Activated CD4-positive, alpha-beta T cell treated with anti-CD3 and anti-CD28 coated beads, Interleukin-2, amount 10 ng/mL, durations not matched to agents 24 days and 14 days (primary cell): Measurements from ENCODE around the gene FDXACB1. TPM values are rescaled to one million over a fixed set of nuclear protein-coding genes. Genes with fewer than 3 reads are reported as not detected.
A peak's percentile ranks its signal among the peaks of the same experiment; 100 is the strongest.

Source experiments
- DNase-seq: peaks from one replicate; pipeline ENCODE4 v3.0.0; 2022
- H3K27ac Mint-ChIP-seq: one replicate; pipeline ENCODE4 v1.8.0; 2022; ENCODE audit warnings: mild to moderate bottlenecking, mixed read lengths
- H3K27me3 Mint-ChIP-seq: one replicate; pipeline ENCODE4 v1.8.0; 2022; ENCODE audit warnings: mixed read lengths
- H3K36me3 Mint-ChIP-seq: one replicate; pipeline ENCODE4 v1.8.0; 2022; ENCODE audit warnings: low read depth, mild to moderate bottlenecking, mixed read lengths
- H3K4me1 Mint-ChIP-seq: one replicate; pipeline ENCODE4 v1.8.0; 2021; ENCODE audit warnings: mixed read lengths
- H3K4me3 Mint-ChIP-seq: one replicate; pipeline ENCODE4 v1.8.0; 2022; ENCODE audit warnings: mild to moderate bottlenecking, moderate library complexity, mixed read lengths
- H3K9me3 Mint-ChIP-seq: one replicate; pipeline ENCODE4 v1.8.0; 2021; ENCODE audit warnings: mixed read lengths
- intact Hi-C: fragments of 100-400 bp; cut with micrococcal nuclease; formaldehyde crosslinking; loops from one replicate; pipeline ENCODE4 v1.15.1; 2023
- total RNA-seq: library from RNA; stranded (reverse); gene quantifications from 2 replicates; pipeline ENCODE4 v1.2.3, GENCODE V29; 2022

Gene FDXACB1, protein sequence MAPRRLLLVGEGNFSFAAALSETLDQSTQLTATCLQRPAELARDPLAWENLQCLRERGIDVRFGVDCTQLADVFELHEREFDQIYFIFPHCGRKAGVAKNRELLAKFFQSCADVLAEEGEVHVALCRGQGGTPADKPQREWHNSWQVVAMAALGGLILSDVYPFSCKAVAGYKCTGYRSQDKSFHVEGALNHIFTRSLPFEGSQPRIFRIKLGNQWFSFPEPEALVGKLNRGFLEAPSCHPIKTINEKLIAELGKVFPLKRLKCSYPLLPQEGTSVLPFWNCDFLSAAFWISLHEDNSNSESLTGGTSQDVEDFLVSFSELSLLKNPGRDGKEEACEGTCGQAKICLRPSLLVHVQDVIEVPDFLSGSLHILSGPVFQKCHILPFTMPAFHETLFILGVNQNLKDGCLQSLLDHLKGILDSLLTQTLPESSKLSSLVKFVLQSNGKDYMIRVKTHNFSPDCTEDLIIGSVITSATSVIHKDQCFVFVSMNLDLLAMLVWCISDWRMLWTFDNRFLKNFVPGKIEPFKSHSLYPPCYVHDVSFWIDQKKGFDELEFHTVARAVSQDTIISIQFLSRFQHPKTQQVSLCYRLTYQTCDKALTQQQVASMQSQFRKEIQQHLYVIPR
- total RNA-seq, result 8.8 and 10.0 TPM in 2 replicates

DNA sequence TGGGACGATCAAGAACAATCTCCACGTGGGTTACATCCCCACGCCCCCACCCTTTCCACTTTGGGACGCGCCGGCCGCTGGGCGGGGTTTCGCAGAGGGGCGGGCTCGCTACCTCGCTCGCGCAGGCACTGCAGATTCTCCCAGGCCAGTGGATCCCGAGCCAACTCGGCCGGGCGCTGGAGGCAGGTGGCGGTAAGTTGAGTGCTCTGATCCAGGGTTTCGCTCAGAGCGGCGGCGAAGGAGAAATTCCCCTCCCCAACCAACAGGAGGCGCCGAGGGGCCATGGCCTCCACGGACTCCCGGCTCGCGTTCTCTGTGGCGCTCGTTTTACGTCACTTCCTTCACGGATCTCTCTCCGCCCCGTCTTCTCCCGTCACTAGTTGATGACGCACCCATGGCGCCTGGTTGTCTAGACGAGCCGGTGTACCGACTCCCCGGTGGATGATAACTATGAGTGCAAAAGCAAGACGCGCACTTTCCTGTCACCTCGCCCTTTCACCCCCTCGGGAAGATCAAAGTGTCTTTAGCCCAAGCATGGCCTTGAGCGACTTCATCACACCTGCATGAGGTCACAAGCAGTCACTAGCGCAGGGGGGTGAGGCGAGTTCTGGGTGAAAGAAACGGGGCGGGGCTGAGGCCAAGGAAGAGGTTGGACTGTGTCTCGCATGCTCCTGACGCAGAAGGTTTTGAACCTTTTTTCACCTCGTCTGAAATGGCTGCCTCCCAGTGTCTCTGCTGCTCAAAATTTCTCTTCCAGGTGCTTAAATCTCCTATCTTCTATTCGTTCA is at the start of gene FDXACB1, which contains the start of gene CFAP68:
TSS of gene FDXACB1 (minus strand) at position 317 of the 788 bp plus-strand sequence. CDS start at position 284, 33 bp downstream.
TSS of gene CFAP68 (plus strand) at position 693 of the 788 bp plus-strand sequence. CDS start at position 713, 20 bp downstream.
- no peaks in the 10 kb centered on the region for H3K9me3 Mint-ChIP-seq

DNA sequence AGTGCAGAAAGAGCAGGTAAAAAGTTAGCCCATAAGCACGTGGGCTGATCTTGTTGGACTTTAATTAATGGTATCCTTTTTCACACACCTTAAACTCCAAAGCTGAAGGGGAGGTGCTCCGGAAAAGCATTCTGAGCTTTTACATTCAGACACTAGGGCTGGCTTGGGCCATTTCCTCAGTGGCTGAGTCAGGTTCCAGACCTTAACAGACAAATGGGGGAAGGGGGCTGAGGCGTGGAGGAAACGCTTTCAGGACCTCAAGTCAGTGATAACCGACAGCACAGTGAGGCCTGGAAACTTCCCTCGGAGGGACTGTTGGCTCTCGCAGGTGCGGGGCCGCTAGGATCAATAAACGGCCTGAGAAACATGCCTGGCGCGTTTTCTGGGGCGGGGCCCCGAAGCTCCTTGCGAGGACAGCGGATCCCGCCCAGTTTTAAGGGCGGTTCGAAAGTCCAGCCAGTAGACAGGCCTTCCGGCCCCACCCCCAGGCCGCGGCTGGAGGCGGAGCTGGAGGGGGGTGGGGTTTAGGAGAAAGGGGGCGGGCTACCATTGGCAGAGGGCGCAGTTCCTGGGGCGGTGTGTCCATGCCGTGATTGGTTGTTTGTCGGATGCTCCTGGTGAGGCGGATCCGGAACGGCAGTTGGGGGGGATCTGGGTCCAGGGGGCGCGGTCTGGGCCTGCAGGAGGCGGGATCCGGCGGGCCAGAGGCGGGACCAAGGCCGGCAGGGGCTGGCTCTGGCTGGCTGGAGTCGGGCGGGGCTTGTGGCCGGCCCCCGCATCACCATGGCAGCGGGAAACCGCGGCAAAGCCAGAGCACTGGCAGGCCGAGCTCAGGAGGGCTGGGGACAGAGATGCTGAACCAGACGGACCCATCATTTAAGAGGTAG is 47.8 kb upstream of the FDXACB1 start:
- intact Hi-C loops, result loop anchor here (1.0 to 2.0 kb wide), 8 partner anchors 10 to 300 kb away; partner anchors contain the start of genes ALG9, CFAP68, DLAT and FDXACB1
- H3K36me3 Mint-ChIP-seq, result no peaks in the 10 kb centered on the region
- H3K27me3 Mint-ChIP-seq, result peaks cover 7% of the 10 kb centered on the region
- H3K4me1 Mint-ChIP-seq, result peaks cover 13% of the 10 kb centered on the region
- DNase-seq, result peak; percentile 99
- H3K9me3 Mint-ChIP-seq, result no peaks in the 10 kb centered on the region
- H3K4me3 Mint-ChIP-seq, result peak overlapping the region; percentile 91
- peak overlapping the region; percentile 89 for H3K27ac Mint-ChIP-seq

More for the DNA sequence above, at the start of gene FDXACB1, which contains the start of gene CFAP68:
- peak; percentile 98 for DNase-seq
- Mint-ChIP-seq H3K27me3 (no peaks in the 10 kb centered on the region), H3K27ac (peak within 1 kb of the TSS; percentile 99), H3K36me3 (peaks cover 11% of the 10 kb centered on the region), H3K4me3 (peak within 1 kb of the TSS; percentile 95), H3K4me1 (peaks cover 10% of the 10 kb centered on the region)
- intact Hi-C loops, result loop anchor here (1.0 to 10.0 kb wide), 10 partner anchors 8 to 502 kb away; partner anchors contain the start of genes ALG9, DLAT, NKAPD1 and PIH1D2

DNA sequence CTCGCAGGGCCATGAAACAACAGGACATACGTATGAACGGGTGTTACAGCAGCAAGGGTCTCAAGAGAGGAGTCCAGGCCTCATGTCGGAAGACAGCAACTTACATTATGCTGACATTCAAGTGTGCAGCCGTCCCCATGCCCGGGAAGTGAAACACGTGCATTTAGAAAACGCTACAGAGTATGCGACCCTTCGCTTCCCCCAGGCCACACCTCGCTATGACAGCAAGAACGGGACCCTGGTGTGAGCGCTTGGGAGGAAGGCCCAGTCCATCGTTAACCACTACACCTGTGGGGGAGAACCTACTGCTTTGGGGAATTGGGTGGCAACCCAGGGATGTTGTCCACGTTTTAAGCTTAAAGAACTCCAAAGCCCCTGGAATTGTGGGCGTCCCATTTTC is 47.0 kb upstream of the FDXACB1 start:
- no peaks in the 10 kb centered on the region for H3K36me3 Mint-ChIP-seq
- intact Hi-C loops, result loop anchor here (2.0 kb wide), 3 partner anchors 55 to 301 kb away; partner anchors contain the start of genes ALG9, NKAPD1, PIH1D2 and PTS
- no peak overlapping the region for H3K27ac Mint-ChIP-seq
- H3K27me3 Mint-ChIP-seq, result peaks cover 14% of the 10 kb centered on the region
- no peaks in the 10 kb centered on the region for H3K9me3 Mint-ChIP-seq
- no peak for DNase-seq
- H3K4me1 Mint-ChIP-seq, result peaks cover 13% of the 10 kb centered on the region
- H3K4me3 Mint-ChIP-seq, result peak overlapping the region; percentile 48

DNA sequence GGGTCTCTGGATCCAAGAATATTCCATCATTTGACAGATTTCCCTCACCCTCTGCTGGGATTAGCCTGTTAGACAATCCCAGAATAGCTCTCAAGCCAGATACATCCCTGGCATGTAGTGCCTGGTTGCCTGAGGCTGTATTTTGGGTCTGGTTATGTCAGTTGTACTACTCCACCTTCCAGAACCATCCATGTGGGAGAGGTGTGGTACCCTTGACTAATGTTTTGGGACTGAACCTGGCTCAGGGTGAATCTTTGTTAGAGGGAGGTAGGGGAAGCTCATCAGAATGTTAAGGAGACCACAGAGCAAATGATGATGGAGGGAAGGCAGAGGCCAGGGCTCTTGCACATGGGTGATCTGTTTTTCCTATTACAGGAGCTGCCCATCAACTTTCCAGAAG is 45.0 kb upstream of the FDXACB1 start:
- Mint-ChIP-seq H3K9me3 (no peaks in the 10 kb centered on the region), H3K4me3 (no peak overlapping the region), H3K36me3 (no peaks in the 10 kb centered on the region), H3K27me3 (peaks cover 17% of the 10 kb centered on the region), H3K27ac (no peak overlapping the region), H3K4me1 (peaks cover 13% of the 10 kb centered on the region)
- no peak for DNase-seq
- intact Hi-C loops, result no loop called here

DNA sequence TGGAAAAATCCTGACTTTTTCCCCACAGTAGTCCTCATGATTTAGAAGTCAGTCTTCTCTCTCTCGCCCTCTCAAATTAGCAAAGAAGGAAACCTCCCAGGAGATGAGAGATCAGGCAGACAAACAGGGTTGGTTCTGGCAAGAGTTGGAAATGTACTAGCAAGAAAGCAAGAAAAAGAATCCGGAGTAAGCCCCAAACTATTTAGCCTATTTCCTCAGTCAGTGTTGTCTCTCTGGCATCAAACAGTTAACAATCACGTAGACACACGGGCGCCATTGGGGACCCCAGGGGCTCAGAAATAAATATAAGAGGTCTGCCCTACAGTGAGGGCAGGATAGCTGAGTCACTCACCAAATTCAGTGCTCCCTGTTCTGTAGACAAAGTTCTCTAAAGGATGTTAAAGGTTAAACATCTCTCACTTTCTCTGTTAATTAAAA is 44.4 kb upstream of the FDXACB1 start:
- H3K27ac Mint-ChIP-seq, result no peak overlapping the region

DNA sequence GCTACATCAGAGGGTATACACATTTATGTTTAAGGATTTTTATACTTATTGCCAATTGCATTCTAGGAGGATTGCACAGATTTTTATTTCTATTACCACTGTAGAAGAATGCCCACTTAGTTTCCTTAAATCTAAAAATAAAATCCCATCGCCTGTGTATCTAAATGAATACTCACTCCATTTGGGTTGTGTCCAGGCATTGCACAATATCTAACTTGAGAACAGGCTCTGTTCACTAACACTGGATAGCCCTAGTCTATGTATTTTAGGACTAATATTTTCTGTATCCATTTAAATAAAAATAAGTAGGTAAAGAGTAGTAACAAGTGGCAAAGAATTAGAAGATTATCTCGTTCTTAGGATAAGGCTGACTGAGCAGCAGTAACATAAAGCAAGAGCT is 43.8 kb upstream of the FDXACB1 start:
- DNase-seq, result no peak
- Mint-ChIP-seq H3K9me3 (no peaks in the 10 kb centered on the region), H3K36me3 (no peaks in the 10 kb centered on the region), H3K4me3 (no peak overlapping the region), H3K27me3 (peaks cover 17% of the 10 kb centered on the region), H3K4me1 (peaks cover 13% of the 10 kb centered on the region), H3K27ac (no peak overlapping the region)
- intact Hi-C loops, result no loop called here

More for the DNA sequence above, 44.4 kb upstream of the FDXACB1 start:
- no peak for DNase-seq
- intact Hi-C loops, result no loop called here
- Mint-ChIP-seq H3K27me3 (peaks cover 17% of the 10 kb centered on the region), H3K9me3 (no peaks in the 10 kb centered on the region), H3K4me3 (no peak overlapping the region), H3K36me3 (no peaks in the 10 kb centered on the region), H3K4me1 (peaks cover 13% of the 10 kb centered on the region)

DNA sequence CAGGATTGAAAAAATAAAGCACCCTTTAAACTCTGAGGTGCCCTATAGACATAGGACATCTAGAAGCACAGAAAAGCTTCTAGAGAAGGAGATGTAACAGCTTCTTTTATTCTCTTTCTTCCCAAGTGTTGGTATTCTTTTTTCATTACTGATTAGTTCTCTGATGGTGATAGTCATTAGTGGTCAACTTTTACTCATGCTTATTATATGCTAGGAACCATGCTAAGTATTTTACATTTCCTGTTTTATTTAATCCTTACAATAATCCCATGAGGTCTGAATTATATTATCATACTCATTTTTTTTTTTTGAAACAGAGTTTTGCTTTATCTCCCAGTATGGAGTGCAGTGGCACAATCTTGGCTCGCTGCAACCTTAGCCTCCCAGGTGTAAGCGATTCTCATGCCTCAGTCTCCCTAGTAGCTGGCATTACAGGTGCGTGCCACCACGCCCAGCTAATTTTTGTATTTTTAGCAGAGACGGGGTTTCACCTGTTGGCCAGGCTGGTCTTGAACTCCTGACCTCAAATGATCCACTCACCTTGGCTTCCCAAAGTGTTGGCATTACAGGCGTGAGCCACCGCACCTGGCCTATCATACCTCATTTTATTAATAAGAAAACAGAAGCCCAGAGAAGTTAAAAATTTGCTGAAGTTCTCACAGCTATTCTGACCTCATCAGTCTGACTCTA is 42.7 kb upstream of the FDXACB1 start:
- Mint-ChIP-seq H3K4me1 (peaks cover 8% of the 10 kb centered on the region), H3K27ac (no peak overlapping the region), H3K36me3 (no peaks in the 10 kb centered on the region), H3K4me3 (no peak overlapping the region), H3K9me3 (no peaks in the 10 kb centered on the region), H3K27me3 (peaks cover 20% of the 10 kb centered on the region)
- DNase-seq, result no peak
- intact Hi-C loops, result no loop called here

DNA sequence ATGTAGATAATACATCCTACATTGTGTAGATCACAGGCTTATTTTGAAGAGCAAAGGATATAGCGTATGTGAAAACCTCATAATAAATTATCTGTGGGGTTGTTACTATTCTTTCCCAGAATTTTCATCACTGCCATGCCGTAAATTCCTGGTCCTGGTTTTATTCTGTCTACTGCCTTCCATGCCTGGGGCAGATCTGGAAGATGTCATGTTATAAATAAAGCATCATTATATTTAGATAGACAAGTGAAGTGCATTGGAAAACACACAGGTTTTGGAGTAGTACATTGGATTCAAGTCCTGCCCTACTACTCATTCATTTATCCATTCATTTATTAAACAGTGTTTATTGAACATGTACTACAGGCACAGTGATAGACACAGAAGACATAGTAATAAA is 41.9 kb upstream of the FDXACB1 start:
- Mint-ChIP-seq H3K4me3 (no peak overlapping the region), H3K4me1 (peaks cover 3% of the 10 kb centered on the region), H3K27ac (no peak overlapping the region), H3K36me3 (no peaks in the 10 kb centered on the region), H3K27me3 (peaks cover 26% of the 10 kb centered on the region), H3K9me3 (no peaks in the 10 kb centered on the region)
- intact Hi-C loops, result no loop called here
- DNase-seq, result no peak

DNA sequence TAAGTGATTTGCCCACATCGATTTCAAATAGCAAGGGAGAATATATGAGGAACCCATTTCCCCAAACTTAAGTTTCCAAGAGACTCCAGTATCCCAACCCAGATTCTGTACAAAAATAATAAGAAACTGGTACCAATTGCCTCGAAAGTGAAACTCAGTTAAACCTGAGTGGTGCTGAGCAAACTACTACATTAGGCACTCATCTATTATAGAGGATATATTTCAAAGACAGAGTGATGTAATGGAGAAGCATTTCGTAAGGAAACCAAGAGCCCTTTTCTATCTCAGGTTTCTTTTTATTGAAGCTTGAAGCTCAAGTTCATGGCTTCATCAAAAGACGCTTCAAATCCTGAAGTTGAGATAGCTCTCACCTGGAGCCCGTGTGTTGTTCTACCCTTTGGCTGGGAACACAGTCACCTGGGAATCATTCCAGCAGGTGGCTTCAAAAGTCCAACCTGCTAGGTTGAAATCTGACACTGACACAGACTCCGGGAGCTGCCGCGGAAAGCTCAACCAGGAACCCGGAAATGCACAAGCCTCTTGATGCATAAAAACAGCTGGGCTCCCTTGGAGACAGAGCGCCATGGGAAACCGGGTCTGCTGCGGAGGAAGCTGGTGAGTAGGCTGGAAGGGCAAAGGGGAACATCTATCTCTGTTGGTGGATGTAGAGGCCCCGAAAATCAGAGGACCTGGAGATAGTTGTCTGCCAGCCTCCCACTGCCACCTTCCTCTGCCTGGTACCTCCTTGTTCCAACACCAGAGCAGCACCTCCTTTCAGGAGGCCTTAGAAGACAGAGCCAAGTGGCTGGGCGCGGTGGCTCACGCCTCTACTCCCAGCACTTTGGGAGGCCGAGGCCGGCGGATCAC is 39.7 kb upstream of the FDXACB1 start, which contains the start of gene C11orf52:
TSS of gene C11orf52 (plus strand) at position 524 of the 867 bp plus-strand sequence. CDS start at position 584, 60 bp downstream.
- no peak within 1 kb of the TSS for H3K27ac Mint-ChIP-seq
- H3K36me3 Mint-ChIP-seq, result no peaks in the 10 kb centered on the region
- intact Hi-C loops, result no loop called here
- no peak for DNase-seq
- peaks cover 38% of the 10 kb centered on the region for H3K27me3 Mint-ChIP-seq
- H3K4me1 Mint-ChIP-seq, result no peaks in the 10 kb centered on the region
- no peaks in the 10 kb centered on the region for H3K9me3 Mint-ChIP-seq
- no peak within 1 kb of the TSS for H3K4me3 Mint-ChIP-seq

DNA sequence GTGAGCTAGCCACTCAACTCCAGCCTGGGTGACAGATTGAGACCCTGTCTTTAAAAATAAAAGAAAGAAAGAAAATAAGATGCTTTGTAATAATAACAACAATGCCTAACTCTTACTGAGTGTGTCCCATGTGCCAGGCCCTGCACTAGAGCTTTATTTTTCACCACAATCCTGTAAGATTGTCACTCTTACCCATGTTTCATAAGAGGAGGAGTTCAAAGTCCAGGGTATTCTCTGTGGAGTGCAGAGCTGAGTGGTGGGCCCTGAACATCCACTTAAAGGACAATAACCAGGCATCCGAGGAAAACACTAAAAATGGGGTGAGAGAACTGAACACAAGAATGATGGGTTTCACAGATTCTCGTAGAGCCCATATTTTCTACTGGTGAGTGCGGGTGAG is 38.8 kb upstream of the FDXACB1 start:
- no peak overlapping the region for H3K4me3 Mint-ChIP-seq
- H3K27me3 Mint-ChIP-seq, result peaks cover 41% of the 10 kb centered on the region
- H3K27ac Mint-ChIP-seq, result no peak overlapping the region
- intact Hi-C loops, result no loop called here
- DNase-seq, result no peak
- H3K4me1 Mint-ChIP-seq, result no peaks in the 10 kb centered on the region
- H3K9me3 Mint-ChIP-seq, result no peaks in the 10 kb centered on the region
- no peaks in the 10 kb centered on the region for H3K36me3 Mint-ChIP-seq

DNA sequence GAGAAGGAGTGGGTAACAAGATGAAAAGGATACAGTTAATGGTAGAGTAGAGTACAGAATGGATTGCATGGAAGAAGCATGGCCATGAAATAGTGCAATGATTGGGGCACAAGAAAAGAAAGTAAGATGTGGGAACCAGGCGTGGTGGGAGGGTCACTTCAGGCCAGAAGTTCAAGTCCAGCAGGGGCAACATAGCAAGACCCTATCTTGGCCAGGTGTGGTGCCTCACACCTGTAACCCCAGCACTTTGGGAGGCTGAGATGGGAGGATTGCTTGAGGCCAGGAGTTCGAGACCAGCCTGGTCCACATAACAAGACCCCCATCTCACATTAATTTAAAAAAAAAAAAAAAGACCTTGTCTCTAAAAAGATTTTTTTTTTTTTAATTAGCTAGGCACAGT is 38.3 kb upstream of the FDXACB1 start:
- Mint-ChIP-seq H3K4me1 (no peaks in the 10 kb centered on the region), H3K4me3 (no peak overlapping the region), H3K36me3 (no peaks in the 10 kb centered on the region), H3K27me3 (peaks cover 41% of the 10 kb centered on the region), H3K27ac (no peak overlapping the region), H3K9me3 (no peaks in the 10 kb centered on the region)
- DNase-seq, result no peak
- intact Hi-C loops, result no loop called here
